HG02970 (cell line): ENCODE measurements around the gene MBP.

Experiments
- ATAC-seq: cut with Tn5 transposase; IDR thresholded peaks from one replicate; pipeline ENCODE4 v1.9.1; 2021; ENCODE audit warnings: mild to moderate bottlenecking, moderate library complexity, moderate number of reproducible peaks; ENCODE audit not compliant: unreplicated experiment, low FRiP score

Gene MBP

GRCh38 chr18:77088963-77089722 lies 43.4 kb downstream of the MBP start:
- no peak for ATAC-seq

- ATAC-seq = no peak
Measured at GRCh38 chr18:77087393-77088141, 45.0 kb downstream of the MBP start.

GRCh38 chr18:77086656-77087392 lies 45.8 kb downstream of the MBP start:
- ATAC-seq = no peak

- no peak for ATAC-seq
Measured at GRCh38 chr18:77086034-77086433, 46.5 kb downstream of the MBP start.

GRCh38 chr18:77084688-77085035 lies 47.9 kb downstream of the MBP start:
- no peak for ATAC-seq

- ATAC-seq = no peak
Measured at GRCh38 chr18:77082316-77082955, 50.1 kb downstream of the MBP start.

GRCh38 chr18:77081390-77081778 lies 51.2 kb downstream of the MBP start:
- no peak for ATAC-seq

- no peak for ATAC-seq
Measured at GRCh38 chr18:77079954-77080682, 52.5 kb downstream of the MBP start.

GRCh38 chr18:77079088-77079487 lies 53.5 kb downstream of the MBP start:
- ATAC-seq = no peak

- no peak for ATAC-seq
Measured at GRCh38 chr18:77078690-77079070, 53.9 kb downstream of the MBP start.

GRCh38 chr18:77077941-77078689 lies 54.5 kb downstream of the MBP start:
- no peak for ATAC-seq

- no peak for ATAC-seq
Measured at GRCh38 chr18:77077401-77077800, 55.2 kb downstream of the MBP start.

GRCh38 chr18:77076111-77076510 lies 56.5 kb downstream of the MBP start:
- ATAC-seq = no peak

- no peak for ATAC-seq
Measured at GRCh38 chr18:77074431-77074830, 58.2 kb downstream of the MBP start.

GRCh38 chr18:77073336-77074093 lies 59.1 kb downstream of the MBP start:
- no peak for ATAC-seq

GRCh38 chr18:77072566-77072965 lies 60.0 kb downstream of the MBP start:
- no peak for ATAC-seq

- no peak for ATAC-seq
Measured at GRCh38 chr18:77071711-77072292, 60.8 kb downstream of the MBP start.

GRCh38 chr18:77071061-77071460 lies 61.5 kb downstream of the MBP start:
- ATAC-seq = no peak

- no peak for ATAC-seq
Measured at GRCh38 chr18:77070627-77071026, 62.0 kb downstream of the MBP start.
